ENCODE results near the gene IL12B.
"Not testable (repeated sequence)": the region's sequence is repeated elsewhere in the genome, so short reads cannot be mapped to it uniquely, and the experiment has no call there.

Gene IL12B

GRCh38 chr5:159274676-159275075 lies 55.6 kb downstream of the IL12B start:
- Histone ChIP-seq H3K79me2 (ENCODE audit: control insufficient read depth, low read length) (no peaks in the 10 kb centered on the region), H3K4me2 (ENCODE audit: low read length) (no peak overlapping the region), H3K36me3 (ENCODE audit: control insufficient read depth, low read length) (peaks cover 50% of the 10 kb centered on the region), H4K20me1 (ENCODE audit: control insufficient read depth, insufficient read depth, low read depth, low read length) (no peaks in the 10 kb centered on the region), H3F3A (ENCODE audit: control insufficient read depth, insufficient read depth) (no peaks in the 10 kb centered on the region), H3K9me2 (replicated peaks; ENCODE audit: control insufficient read depth, low read length) (no peaks in the 10 kb centered on the region), H3K4me3 (ENCODE audit: low read length) (no peak overlapping the region), H3K27me3 (ENCODE audit: control insufficient read depth, low read length) (no peaks in the 10 kb centered on the region), H3K27ac (ENCODE audit: low read depth, low read length) (no peak overlapping the region), H3K4me1 (ENCODE audit: control insufficient read depth, low read length) (no peaks in the 10 kb centered on the region), H3K9me3 (ENCODE audit: control insufficient read depth, insufficient read depth, low read length) (no peaks in the 10 kb centered on the region)
- TF ChIP-seq EZH2phosphoT487 (IDR thresholded peaks at IDR 0.05; ENCODE audit: borderline replicate concordance, low read length): no peak
- TF ChIP-seq CTCF (IDR thresholded peaks at IDR 0.05; ENCODE audit: low read depth, low read length, poor library complexity, severe bottlenecking): no peak

- Histone ChIP-seq H3K36me3 (ENCODE audit: control insufficient read depth, low read length) (peaks cover 56% of the 10 kb centered on the region), H3K79me2 (ENCODE audit: control insufficient read depth, low read length) (no peaks in the 10 kb centered on the region), H3K4me2 (ENCODE audit: low read length) (no peak overlapping the region)
Measured at GRCh38 chr5:159273923-159274322, 56.4 kb downstream of the IL12B start.

GRCh38 chr5:159269723-159270122 lies 60.6 kb downstream of the IL12B start:
- Histone ChIP-seq H3K9me3 (ENCODE audit: control insufficient read depth, insufficient read depth, low read length) (peaks cover 12% of the 10 kb centered on the region), H3K36me3 (ENCODE audit: control insufficient read depth, low read length) (peaks cover 46% of the 10 kb centered on the region), H3K4me3 (ENCODE audit: low read length) (no peak overlapping the region), H3K9me2 (replicated peaks; ENCODE audit: control insufficient read depth, low read length) (no peaks in the 10 kb centered on the region), H3K4me1 (ENCODE audit: control insufficient read depth, low read length) (no peaks in the 10 kb centered on the region), H4K20me1 (ENCODE audit: control insufficient read depth, insufficient read depth, low read depth, low read length) (no peaks in the 10 kb centered on the region), H3K4me2 (ENCODE audit: low read length) (no peak overlapping the region), H3K79me2 (ENCODE audit: control insufficient read depth, low read length) (peaks cover 9% of the 10 kb centered on the region), H3K27me3 (ENCODE audit: control insufficient read depth, low read length) (no peaks in the 10 kb centered on the region), H3F3A (ENCODE audit: control insufficient read depth, insufficient read depth) (no peaks in the 10 kb centered on the region), H3K27ac (ENCODE audit: low read depth, low read length) (no peak overlapping the region)
- TF ChIP-seq EZH2phosphoT487 (IDR thresholded peaks at IDR 0.05; ENCODE audit: borderline replicate concordance, low read length) (no peak), CTCF (IDR thresholded peaks at IDR 0.05; ENCODE audit: low read depth, low read length, poor library complexity, severe bottlenecking) (no peak)

More at GRCh38 chr5:159273923-159274322, 56.4 kb downstream of the IL12B start:
- Histone ChIP-seq H3K4me3 (ENCODE audit: low read length) (no peak overlapping the region), H4K20me1 (ENCODE audit: control insufficient read depth, insufficient read depth, low read depth, low read length) (no peaks in the 10 kb centered on the region), H3F3A (ENCODE audit: control insufficient read depth, insufficient read depth) (no peaks in the 10 kb centered on the region), H3K9me3 (ENCODE audit: control insufficient read depth, insufficient read depth, low read length) (no peaks in the 10 kb centered on the region), H3K9me2 (replicated peaks; ENCODE audit: control insufficient read depth, low read length) (no peaks in the 10 kb centered on the region), H3K27ac (ENCODE audit: low read depth, low read length) (no peak overlapping the region), H3K27me3 (ENCODE audit: control insufficient read depth, low read length) (no peaks in the 10 kb centered on the region), H3K4me1 (ENCODE audit: control insufficient read depth, low read length) (no peaks in the 10 kb centered on the region)
- TF ChIP-seq CTCF (IDR thresholded peaks at IDR 0.05; ENCODE audit: low read depth, low read length, poor library complexity, severe bottlenecking): no peak
- TF ChIP-seq EZH2phosphoT487 (IDR thresholded peaks at IDR 0.05; ENCODE audit: borderline replicate concordance, low read length): no peak

GRCh38 chr5:159266764-159267163 lies 63.5 kb downstream of the IL12B start:
- Histone ChIP-seq H3K4me1 (ENCODE audit: control insufficient read depth, low read length) (peaks cover 19% of the 10 kb centered on the region), H3K9me3 (ENCODE audit: control insufficient read depth, insufficient read depth, low read length) (peaks cover 12% of the 10 kb centered on the region), H3K36me3 (ENCODE audit: control insufficient read depth, low read length) (peaks cover 33% of the 10 kb centered on the region), H3K79me2 (ENCODE audit: control insufficient read depth, low read length) (peaks cover 29% of the 10 kb centered on the region)
- H4K20me1 ChIP-seq (ENCODE audit: control insufficient read depth, insufficient read depth, low read depth, low read length); H3K4me3 ChIP-seq (ENCODE audit: low read length); H3F3A ChIP-seq (ENCODE audit: control insufficient read depth, insufficient read depth); H3K4me2 ChIP-seq (ENCODE audit: low read length); H3K9me2 ChIP-seq (replicated peaks; ENCODE audit: control insufficient read depth, low read length); H3K27me3 ChIP-seq (ENCODE audit: control insufficient read depth, low read length); H3K27ac ChIP-seq (ENCODE audit: low read depth, low read length): not testable (repeated sequence)

Data from DOHH2 (cell line).